MG63 (cell line): Measurements from ENCODE around the gene TRPC3. TPM values are rescaled to one million over a fixed set of nuclear protein-coding genes. Genes with fewer than 3 reads are reported as not detected.
"Not testable (repeated sequence)": the region's sequence is repeated elsewhere in the genome, so short reads cannot be mapped to it uniquely, and the experiment has no call there.

Source experiments
- DNase-seq: peaks from one replicate; pipeline ENCODE4 v3.0.0-alpha.2; 2020
- H3K27me3 ChIP-seq: fragments of 250-450 bp; sonication (Bioruptor Pico); 2 replicates; pipeline ENCODE4 v1.5.1; 2020; ENCODE audit warnings: mild to moderate bottlenecking, moderate library complexity
- H3K36me3 ChIP-seq: fragments of 250-450 bp; sonication (Bioruptor Pico); 2 replicates; pipeline ENCODE4 v1.5.1; 2020; ENCODE audit warnings: mild to moderate bottlenecking, moderate library complexity
- H3K4me3 ChIP-seq: fragments of 250-450 bp; sonication (Bioruptor Pico); 2 replicates; pipeline ENCODE4 v1.5.1; 2020; ENCODE audit warnings: mild to moderate bottlenecking, moderate library complexity
- H3K9me3 ChIP-seq: fragments of 250-450 bp; sonication (Bioruptor Pico); 2 replicates; pipeline ENCODE4 v1.5.1; 2020; ENCODE audit warnings: mild to moderate bottlenecking, moderate library complexity
- total RNA-seq: library from RNA; depleted of rRNA; stranded (reverse); fragments of >200 nt; shearing (Covaris generic); gene quantifications from 2 replicates; pipeline ENCODE4 v1.2.3, GENCODE V29; 2014; ENCODE audit warnings: low replicate concordance

Gene TRPC3
- total RNA-seq, 1 experiment from 2014 or later: not detected

DNA sequence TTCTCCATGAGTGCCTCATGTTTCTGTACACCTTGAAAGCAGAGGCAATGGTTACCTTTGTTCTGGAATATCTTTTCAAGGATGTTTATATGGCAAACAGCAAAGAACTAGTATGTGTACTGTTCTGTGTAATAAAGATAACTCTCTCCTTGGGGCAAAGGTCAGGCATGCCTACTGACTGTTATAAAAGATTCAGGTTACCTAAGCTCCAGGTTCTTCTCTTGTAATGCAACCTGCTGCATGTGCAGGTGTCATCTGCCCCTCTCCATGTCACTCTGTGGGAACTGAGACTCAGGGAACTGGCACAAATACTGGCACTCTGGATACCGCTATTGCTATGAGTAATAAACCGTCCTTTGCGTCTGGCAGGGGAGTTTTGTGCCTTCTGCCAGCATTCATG is 5.4 kb upstream of the TRPC3 start:
- Histone ChIP-seq H3K9me3 (no peaks in the 10 kb centered on the region), H3K4me3 (no peak overlapping the region), H3K36me3 (no peaks in the 10 kb centered on the region), H3K27me3 (no peaks in the 10 kb centered on the region; the same call in 1 of the 2 replicates)
- peak; percentile 31 for DNase-seq

DNA sequence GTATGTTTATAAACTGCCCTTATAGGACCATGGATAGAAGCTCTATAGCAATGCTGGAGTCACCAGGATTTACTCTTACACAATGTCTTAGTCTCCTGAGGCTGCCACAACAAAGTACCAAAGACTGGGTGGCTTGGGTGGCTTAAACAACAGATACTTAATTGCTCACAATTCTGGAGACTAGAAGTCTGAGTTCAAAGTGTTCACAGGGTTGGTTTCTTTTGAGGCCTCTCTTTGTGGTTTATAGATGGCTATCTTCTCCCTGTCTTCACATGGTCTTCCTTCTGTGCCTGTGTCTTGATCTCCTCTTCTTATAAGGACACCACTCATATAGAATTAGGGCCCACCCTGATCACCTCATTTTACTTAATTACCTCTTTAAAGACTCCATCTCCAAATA is 2.0 kb upstream of the TRPC3 start:
- H3K4me3 ChIP-seq: no peak overlapping the region
- no peaks in the 10 kb centered on the region for H3K36me3 ChIP-seq
- DNase-seq: no peak
- no peaks in the 10 kb centered on the region for H3K9me3 ChIP-seq
- H3K27me3 ChIP-seq: peaks cover 5% of the 10 kb centered on the region

DNA sequence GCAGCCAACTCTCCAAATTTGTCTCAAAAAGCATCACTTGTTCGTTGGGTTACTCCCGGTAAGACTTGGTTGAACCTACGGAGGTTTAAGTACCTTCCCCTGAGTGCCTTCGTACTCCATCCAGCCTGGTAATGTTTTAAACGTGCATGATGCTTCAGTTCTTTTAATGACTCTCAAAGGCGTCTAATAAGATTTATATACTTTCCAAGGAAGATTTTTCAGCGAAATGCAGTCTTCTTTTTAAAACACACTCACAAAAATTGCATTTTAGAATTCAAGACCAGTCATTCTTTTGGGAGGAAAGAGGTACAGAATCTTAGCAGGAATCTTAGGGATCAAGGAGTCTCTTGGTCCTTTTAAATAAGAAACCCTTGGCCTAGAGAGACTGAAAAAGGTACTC is 430 bp upstream of the TRPC3 start:
- no peaks in the 10 kb centered on the region for H3K36me3 ChIP-seq
- peaks cover 5% of the 10 kb centered on the region for H3K27me3 ChIP-seq
- no peak for DNase-seq
- H3K9me3 ChIP-seq: no peaks in the 10 kb centered on the region
- H3K4me3 ChIP-seq: peak overlapping the region; percentile 52

DNA sequence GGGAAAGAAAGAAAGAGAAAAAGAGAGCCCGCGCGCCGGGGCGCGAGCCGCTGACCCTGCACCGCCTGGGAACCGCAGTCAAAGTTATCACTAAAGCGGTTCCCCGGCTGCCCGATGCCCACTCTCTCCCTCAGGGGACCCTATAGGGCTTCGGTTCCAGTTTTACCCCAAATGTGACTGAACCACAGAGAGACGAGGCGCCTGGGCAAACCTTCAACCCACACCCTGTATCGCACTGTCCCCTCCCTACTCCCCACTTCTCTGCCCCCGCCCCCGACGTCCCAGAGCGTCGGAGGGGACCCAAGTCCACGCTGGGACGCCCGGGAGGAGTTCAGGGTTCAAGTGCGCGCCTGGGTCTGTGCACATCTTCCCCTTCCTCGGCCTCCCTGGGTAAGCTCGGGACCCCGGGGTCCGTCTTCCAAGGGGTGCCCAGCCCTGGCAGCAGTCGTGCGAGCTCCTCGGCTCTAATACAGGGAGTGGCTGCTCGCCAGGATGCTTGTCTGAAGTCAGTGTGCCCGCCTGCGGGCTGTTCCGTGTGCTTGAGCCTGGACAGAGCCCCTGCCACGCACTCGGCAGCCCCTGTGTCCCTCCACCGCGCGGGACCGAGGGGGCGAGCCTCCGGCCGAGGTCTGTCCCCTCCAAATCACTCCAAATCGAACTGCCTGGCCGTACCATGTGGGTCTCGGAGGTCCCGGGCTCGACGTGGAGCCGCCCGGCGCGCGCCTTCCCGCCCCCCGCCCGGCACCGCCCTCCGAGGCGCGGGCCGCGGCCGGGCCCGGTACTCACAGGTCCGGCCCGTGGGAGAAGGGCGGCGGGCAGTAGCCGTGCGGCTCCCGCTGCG is 960 bp downstream of the TRPC3 start:
- Histone ChIP-seq H3K9me3 (no peaks in the 10 kb centered on the region), H3K27me3 (peaks cover 5% of the 10 kb centered on the region), H3K36me3 (no peaks in the 10 kb centered on the region), H3K4me3 (peak overlapping the region; percentile 52)
- DNase-seq: peak; percentile 31

DNA sequence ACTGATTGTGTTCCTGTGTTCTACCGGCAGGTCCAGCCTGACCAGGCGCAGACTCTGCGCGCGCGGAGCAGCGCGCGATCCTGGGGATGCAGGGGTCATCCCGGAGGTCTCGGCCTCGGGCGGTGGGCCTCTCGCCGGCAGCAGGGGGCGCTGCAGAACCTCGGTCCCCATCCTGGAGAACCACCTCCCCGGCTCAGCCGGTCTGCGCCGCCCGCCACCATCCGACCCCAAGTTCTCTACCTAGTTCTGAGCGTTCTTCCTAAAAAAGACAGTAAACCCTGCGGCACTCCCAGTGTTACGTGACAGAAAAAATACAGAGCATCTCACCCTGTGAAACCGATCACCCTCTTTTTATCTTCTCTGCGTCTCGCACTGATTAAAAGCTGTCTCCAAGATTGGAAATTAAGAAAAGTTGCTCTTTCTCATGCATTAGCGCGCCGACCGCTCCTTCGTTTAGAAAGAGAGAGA is 1.6 kb downstream of the TRPC3 start:
- peak overlapping the region; percentile 52 for H3K4me3 ChIP-seq
- peak; percentile 79 for DNase-seq
- no peaks in the 10 kb centered on the region for H3K36me3 ChIP-seq
- peaks cover 5% of the 10 kb centered on the region for H3K27me3 ChIP-seq
- no peaks in the 10 kb centered on the region for H3K9me3 ChIP-seq

DNA sequence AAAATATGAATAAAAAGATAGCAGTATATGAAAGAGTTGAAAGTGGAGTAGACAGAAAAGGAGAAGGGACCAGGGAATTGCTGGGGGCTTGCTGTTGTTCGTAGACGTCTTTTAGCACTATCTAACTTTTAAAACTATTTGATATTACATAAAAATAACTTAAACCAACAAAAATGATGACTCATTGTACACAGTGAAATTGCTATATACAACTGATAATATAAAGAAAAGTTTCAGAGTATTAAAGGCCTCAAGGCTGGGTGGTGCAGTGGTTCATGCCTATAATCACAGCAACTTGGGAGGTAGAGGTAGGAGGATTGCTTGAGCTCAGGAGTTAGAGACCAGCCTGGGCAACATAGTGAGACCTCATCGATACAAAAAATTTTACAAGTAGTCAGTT is 5.2 kb downstream of the TRPC3 start:
- no peak for DNase-seq

DNA sequence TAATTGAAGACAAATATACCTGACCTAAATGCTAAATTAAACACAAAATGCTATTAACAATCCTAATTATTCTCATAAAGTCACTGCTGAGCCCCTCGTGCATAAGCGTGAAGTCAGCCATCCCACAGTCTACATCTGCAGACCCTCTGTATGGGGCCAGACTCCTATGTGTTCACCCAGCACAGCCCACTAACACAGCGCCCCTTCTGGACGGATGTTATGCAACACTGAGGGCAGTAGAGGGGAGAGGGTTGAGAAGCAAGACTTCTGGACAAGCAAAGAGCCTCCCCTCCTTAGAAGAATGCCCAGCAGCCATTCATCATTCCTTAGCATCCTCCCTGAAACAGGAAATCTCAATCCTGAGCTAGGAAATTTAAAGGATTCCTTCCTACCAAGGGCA is 7.9 kb downstream of the TRPC3 start:
- H3K4me3 ChIP-seq: no peak overlapping the region
- DNase-seq: no peak
- H3K9me3 ChIP-seq: no peaks in the 10 kb centered on the region

More for the DNA sequence above, 5.2 kb downstream of the TRPC3 start:
- Histone ChIP-seq H3K36me3 (no peaks in the 10 kb centered on the region), H3K9me3 (no peaks in the 10 kb centered on the region), H3K4me3 (no peak overlapping the region), H3K27me3 (peaks cover 10% of the 10 kb centered on the region)

DNA sequence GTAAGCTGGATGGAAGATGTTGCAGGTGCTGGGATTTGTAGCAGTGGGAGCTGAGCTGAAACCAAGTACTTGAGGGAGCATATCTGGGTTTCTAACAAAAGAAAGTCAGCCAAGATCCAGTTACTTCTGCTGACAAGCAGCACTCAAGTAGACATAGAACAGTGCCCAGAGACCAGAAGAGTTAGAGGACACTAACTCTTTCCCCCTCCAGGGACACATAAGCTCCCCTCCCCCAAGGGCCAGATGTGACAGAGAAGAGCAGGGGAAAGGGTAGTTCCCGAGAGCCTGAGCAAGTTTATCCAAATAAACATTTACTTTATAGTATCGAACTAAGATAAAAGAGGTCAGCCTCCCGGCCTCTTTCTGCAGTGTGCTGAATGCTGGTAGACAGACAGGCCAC is 12.2 kb downstream of the TRPC3 start:
- Histone ChIP-seq H3K27me3 (peaks cover 5% of the 10 kb centered on the region; the same call in 1 of the 2 replicates), H3K36me3 (no peaks in the 10 kb centered on the region), H3K9me3 (no peaks in the 10 kb centered on the region), H3K4me3 (no peak overlapping the region)
- no peak for DNase-seq

More for the DNA sequence above, 7.9 kb downstream of the TRPC3 start:
- no peaks in the 10 kb centered on the region for H3K36me3 ChIP-seq
- H3K27me3 ChIP-seq: peaks cover 5% of the 10 kb centered on the region; the same call in 1 of the 2 replicates

DNA sequence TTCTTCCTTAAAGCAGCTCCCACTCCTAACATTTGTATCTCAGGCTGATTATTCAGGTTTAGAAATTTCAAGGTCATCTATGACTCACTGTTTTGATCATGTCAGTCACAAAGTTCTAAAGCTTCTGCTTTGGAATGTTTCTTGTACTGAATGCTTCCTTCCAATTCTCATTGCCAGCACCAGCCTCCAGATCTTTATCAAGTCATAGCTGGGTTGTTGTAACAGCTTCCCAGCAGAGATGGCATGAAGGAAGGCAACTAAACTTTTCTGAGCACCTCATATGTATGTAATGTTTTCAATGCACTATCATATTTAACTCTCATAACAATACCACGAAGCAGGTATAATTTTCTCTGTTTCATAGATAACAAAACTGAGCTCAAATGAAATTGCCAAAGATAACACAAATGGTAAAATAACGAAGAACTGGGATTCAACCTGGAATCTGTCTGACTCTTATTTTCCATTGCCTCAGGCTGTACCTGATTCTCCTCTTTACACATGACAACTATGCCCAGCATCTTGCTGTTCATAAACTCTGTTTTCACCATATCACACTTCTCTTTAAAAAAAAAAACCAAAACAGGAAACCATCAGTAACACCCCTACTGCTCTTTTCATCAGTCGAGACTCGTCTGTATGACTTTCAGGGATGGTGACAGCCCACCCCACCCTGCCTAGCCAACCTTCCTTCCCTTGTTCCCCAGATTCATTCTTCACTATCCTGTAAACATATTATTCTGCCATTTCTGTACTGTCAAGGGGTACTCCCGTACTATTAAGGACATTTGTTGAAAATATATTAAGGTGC is 13.4 kb downstream of the TRPC3 start:
- Histone ChIP-seq H3K4me3 (no peak overlapping the region), H3K36me3 (no peaks in the 10 kb centered on the region), H3K27me3 (peaks cover 4% of the 10 kb centered on the region), H3K9me3 (no peaks in the 10 kb centered on the region)
- DNase-seq: no peak

DNA sequence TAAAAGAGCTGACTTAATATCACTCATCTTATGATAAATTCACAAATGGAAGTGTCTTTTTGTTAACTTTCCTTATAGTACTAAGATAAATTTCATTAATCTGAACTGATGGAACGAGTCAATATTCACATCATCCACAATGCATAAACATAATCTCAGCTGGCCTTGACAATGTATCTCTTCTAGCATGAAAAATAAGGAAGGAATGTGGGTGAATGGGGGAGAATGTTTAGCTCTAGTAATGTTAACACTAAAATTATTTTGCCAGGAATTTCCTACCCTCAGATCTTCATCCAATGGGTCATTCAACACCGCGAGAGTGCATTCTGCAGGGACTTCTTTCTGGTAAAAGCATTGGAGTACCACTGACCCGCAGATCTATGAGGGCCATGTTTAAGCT is 15.8 kb downstream of the TRPC3 start:
- no peaks in the 10 kb centered on the region for H3K9me3 ChIP-seq
- DNase-seq: no peak
- H3K27me3 ChIP-seq: no peaks in the 10 kb centered on the region; the same call in 1 of the 2 replicates

DNA sequence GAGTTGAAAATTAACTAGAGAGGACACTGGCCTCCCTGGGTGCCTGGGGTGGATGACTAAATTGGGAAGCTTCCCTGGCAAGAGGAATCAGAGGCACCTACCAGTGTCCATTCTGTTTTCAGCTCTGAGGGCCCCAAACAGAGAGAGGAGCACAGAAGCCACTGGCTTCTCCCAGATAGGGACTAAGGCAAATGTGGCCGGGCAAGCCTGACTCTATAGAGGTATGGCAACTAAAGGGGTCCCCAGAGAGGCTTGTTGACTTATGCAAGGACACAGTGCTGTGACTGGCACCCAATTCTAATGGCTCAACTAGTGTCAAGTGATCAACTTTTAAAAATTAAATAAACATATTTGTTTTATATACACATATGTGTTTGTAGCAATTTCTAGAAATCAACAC is 17.2 kb downstream of the TRPC3 start:
- no peak for DNase-seq
- Histone ChIP-seq H3K36me3 (no peaks in the 10 kb centered on the region), H3K9me3 (no peaks in the 10 kb centered on the region), H3K27me3 (no peaks in the 10 kb centered on the region; the same call in 1 of the 2 replicates), H3K4me3 (no peak overlapping the region)

More for the DNA sequence above, 15.8 kb downstream of the TRPC3 start:
- Histone ChIP-seq H3K36me3 (no peaks in the 10 kb centered on the region), H3K4me3 (no peak overlapping the region)

DNA sequence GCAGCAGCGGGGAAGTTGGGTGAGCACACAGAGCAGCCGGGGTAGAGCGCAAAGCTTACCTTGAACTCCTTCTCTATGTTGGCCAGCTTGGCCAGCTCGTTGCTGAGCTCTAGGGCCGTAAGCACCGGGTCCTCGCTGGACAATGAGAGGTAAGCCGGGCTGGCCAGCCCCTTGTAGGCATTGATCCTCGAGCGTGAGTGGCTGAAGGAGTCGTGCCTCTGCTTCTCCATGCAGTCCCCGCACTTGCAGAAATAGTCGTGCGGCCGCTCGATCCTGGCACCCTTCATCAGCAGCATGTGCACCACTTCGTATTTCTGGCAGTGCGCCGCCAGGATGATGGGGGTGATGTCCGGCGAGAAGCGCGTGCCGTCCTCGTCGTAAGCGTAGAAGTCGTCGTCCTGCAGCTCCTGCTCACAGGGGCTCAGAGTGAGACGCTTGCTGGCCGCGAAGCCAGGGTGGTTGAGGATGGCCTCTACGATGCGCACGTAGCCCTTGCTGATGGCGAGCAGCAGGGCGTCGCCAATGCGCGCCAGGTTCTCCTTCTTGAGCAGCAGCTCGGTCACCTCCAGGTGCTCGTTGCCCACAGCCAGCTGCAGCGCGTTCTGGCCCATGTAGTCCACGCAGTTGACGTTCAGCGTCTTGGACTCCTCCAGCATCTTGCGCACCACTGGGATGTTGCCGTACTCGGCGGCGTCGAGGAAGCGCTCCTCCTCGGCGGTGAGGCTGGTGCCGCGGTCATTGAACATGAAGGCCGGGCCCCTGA is 19.5 kb downstream of the TRPC3 start:
- Histone ChIP-seq H3K4me3 (no peak overlapping the region), H3K9me3 (no peaks in the 10 kb centered on the region), H3K36me3 (no peaks in the 10 kb centered on the region), H3K27me3 (no peaks in the 10 kb centered on the region; the same call in 1 of the 2 replicates)
- no peak for DNase-seq

DNA sequence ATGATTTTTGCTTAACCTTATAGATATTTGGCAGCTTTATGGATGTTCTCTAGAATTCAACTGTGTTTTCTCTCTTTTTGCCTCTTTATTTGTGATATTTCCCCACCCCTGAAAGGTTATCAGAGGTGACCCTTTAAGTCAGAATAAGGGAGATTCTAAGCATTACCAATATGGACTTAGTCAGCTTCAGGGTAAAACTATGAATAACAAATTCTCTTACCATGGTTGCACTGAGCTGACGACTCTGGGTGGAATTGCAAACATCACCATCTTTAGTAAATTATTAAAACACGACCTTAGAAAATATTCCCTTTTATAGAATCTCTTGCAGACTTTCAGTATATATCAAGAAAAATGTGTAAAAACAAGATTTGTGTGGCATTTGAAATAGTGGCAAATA is 21.6 kb downstream of the TRPC3 start:
- Histone ChIP-seq H3K9me3 (no peaks in the 10 kb centered on the region), H3K36me3 (no peaks in the 10 kb centered on the region), H3K4me3 (no peak overlapping the region), H3K27me3 (no peaks in the 10 kb centered on the region; the same call in 1 of the 2 replicates)
- DNase-seq: no peak

DNA sequence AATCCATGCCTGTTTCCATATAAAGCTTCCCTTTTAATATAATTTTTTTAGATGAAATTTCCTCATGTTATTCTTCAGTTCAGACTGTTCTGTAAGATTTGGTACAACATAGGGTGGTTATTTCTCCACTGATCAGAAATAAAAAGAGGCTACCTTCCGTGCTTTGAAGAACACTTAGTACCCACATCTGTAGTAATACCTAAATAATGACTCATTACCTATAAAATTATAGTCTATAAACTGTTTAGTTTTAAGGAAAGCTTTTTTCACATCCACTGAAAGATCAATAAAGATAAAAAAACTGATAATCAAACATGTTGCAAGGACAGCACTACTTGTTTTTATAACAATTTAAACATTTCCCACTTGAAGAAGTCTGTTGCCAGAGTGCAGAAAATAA is 23.9 kb downstream of the TRPC3 start:
- no peaks in the 10 kb centered on the region for H3K27me3 ChIP-seq
- no peak overlapping the region for H3K4me3 ChIP-seq
- H3K36me3 ChIP-seq: no peaks in the 10 kb centered on the region
- no peaks in the 10 kb centered on the region for H3K9me3 ChIP-seq
- DNase-seq: no peak

DNA sequence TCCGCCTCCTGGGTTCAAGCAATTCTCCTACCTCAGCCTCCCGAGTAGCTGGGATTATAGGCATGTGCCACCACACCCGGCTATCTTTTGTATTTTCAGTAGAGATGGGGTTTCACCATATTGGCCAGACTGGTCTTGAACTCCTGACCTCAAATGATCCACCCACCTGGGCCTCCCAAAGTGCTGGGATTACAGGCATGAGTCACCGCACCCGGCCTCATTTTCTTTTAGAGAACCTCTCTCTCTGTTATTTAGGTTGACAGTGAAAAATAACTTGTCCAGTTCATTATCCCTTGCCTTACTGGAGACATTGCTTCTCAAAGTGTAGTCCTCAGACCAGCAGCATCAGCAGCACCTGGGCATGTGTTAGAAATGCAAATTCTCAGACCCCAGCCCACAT is 25.4 kb downstream of the TRPC3 start:
- H3K9me3 ChIP-seq, H3K36me3 ChIP-seq, H3K4me3 ChIP-seq, H3K27me3 ChIP-seq: not testable (repeated sequence)
- DNase-seq: peak; percentile 9

DNA sequence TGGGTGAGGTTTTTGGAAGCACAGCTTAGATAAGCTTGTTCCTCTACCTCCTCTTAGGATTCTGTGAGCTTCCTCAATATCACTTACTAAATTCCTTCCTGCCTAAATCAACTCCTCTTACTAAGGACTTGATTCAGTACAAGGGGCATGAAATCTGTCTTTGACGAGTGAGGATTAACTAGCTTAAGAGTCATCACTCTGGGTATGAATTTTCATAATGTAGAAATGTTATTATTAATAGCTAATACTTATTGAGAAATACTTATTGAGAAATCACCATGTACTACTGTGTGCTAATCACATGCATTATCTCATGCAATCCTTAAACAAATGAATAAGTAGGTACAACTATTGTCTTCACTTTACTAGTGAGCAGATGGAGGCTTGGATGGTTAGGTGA is 28.6 kb downstream of the TRPC3 start:
- no peak overlapping the region for H3K4me3 ChIP-seq
- no peaks in the 10 kb centered on the region for H3K9me3 ChIP-seq
- DNase-seq: no peak
- H3K27me3 ChIP-seq: peaks cover 2% of the 10 kb centered on the region; the same call in 1 of the 2 replicates
- H3K36me3 ChIP-seq: no peaks in the 10 kb centered on the region

DNA sequence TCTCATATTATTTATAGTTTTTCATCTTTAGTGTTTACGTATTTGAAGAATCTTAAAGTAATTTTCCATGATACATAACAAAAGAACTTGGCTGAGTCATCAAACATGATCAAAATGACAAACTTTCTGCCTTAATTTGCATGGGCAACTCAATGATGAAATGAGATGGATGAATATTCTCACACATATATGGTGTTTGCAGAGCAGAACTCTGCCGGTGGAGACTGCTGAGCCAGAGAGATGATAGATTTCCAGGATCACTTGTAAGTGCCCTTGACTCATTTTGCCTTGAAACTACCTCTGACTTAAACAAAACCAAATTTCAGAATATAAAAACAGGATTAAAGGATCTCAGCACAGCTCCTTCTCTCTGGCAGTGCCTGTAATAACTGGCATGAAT is 38.2 kb downstream of the TRPC3 start:
- no peaks in the 10 kb centered on the region for H3K9me3 ChIP-seq
- no peaks in the 10 kb centered on the region for H3K36me3 ChIP-seq
- no peak overlapping the region for H3K4me3 ChIP-seq
- H3K27me3 ChIP-seq: no peaks in the 10 kb centered on the region; the same call in 1 of the 2 replicates
- DNase-seq: no peak
